Mesenchymal stem cell (in vitro differentiated cells and primary cell): ENCODE data around the gene TECPR2.
A peak's percentile ranks its signal among the peaks of the same experiment; 100 is the strongest.
"Not testable (repeated sequence)": the region's sequence is repeated elsewhere in the genome, so short reads cannot be mapped to it uniquely, and the experiment has no call there.

Experiments used
- DNase-seq: peaks from one replicate; pipeline ENCODE4 v3.0.0-alpha.2; 2013
- H2AFZ ChIP-seq: one replicate; pipeline ENCODE4 v1.6.1; 2013; ENCODE audit warnings: low read depth, mild to moderate bottlenecking, control low read depth, inconsistent platforms, low read length, moderate library complexity
- H2AK5ac ChIP-seq: 2 replicates; pipeline ENCODE4 v1.6.1; 2013; ENCODE audit warnings: low read length, moderate library complexity, mild to moderate bottlenecking, inconsistent platforms; ENCODE audit not compliant: severe bottlenecking
- H2BK120ac ChIP-seq: one replicate; pipeline ENCODE4 v1.6.1; 2013; ENCODE audit warnings: low read depth, mild to moderate bottlenecking, inconsistent platforms, low read length, moderate library complexity
- H2BK12ac ChIP-seq, 2 experiments: one replicate each; pipeline ENCODE4 v1.6.1; 2013; ENCODE audit warnings: inconsistent platforms in 2 of 2, low read length in 2 of 2, mild to moderate bottlenecking in 2 of 2, moderate library complexity in 2 of 2, control low read depth in 1 of 2
- H2BK15ac ChIP-seq: one replicate; pipeline ENCODE4 v1.6.1; 2013; ENCODE audit warnings: mild to moderate bottlenecking, low read depth, inconsistent platforms; ENCODE audit not compliant: poor library complexity, severe bottlenecking
- H2BK5ac ChIP-seq: 2 replicates; pipeline ENCODE4 v1.6.1; 2013; ENCODE audit warnings: low read depth, mild to moderate bottlenecking, low read length, control low read depth, inconsistent platforms; ENCODE audit not compliant: poor library complexity, severe bottlenecking
- H3K14ac ChIP-seq, 2 experiments: one replicate each; pipeline ENCODE4 v1.6.1; 2013; ENCODE audit warnings: inconsistent platforms in 2 of 2, low read length in 2 of 2, control low read depth in 1 of 2, mild to moderate bottlenecking in 1 of 2, moderate library complexity in 1 of 2
- H3K18ac ChIP-seq, 2 experiments: one replicate each; pipeline ENCODE4 v1.6.1; 2013; ENCODE audit warnings: inconsistent platforms in 2 of 2, low read length in 2 of 2, control low read depth in 1 of 2, low read depth in 1 of 2, mild to moderate bottlenecking in 1 of 2
- H3K23ac ChIP-seq, 2 experiments: one replicate each; pipeline ENCODE4 v1.6.1; 2013; ENCODE audit warnings: inconsistent platforms in 2 of 2, low read length in 2 of 2, mild to moderate bottlenecking in 2 of 2, moderate library complexity in 2 of 2, control low read depth in 1 of 2
- H3K27ac ChIP-seq: 2 replicates; pipeline ENCODE4 v1.5.1; 2013; ENCODE audit warnings: mild to moderate bottlenecking, moderate library complexity, low read length, control low read depth, inconsistent platforms; ENCODE audit not compliant: poor library complexity, severe bottlenecking
- H3K27me3 ChIP-seq, 2 experiments: 2 replicates each; pipeline versions ENCODE4 v1.6.1 to v1.7.0; 2013; ENCODE audit warnings: low read length in 2 of 2, mild to moderate bottlenecking in 2 of 2, moderate library complexity in 2 of 2, control low read depth in 1 of 2, inconsistent platforms in 1 of 2; ENCODE audit not compliant: control insufficient read depth in 1 of 2, insufficient read depth in 1 of 2
- H3K36me3 ChIP-seq, 2 experiments: 2 replicates each; pipeline versions ENCODE4 v1.6.1 to v1.7.0; 2013; ENCODE audit warnings: low read length in 2 of 2, control low read depth in 1 of 2, inconsistent platforms in 1 of 2, low read depth in 1 of 2, mild to moderate bottlenecking in 1 of 2; ENCODE audit not compliant: insufficient read depth in 2 of 2, control insufficient read depth in 1 of 2
- H3K4ac ChIP-seq, 2 experiments: one replicate each; pipeline ENCODE4 v1.6.1; 2013; ENCODE audit warnings: inconsistent platforms in 2 of 2, low read length in 2 of 2, mild to moderate bottlenecking in 2 of 2, moderate library complexity in 2 of 2, control low read depth in 1 of 2, low read depth in 1 of 2
- H3K4me1 ChIP-seq: 2 replicates; pipeline ENCODE4 v1.6.1; 2013; ENCODE audit warnings: low read depth, low read length, control low read depth; ENCODE audit not compliant: control insufficient read depth, insufficient read depth
- H3K4me2 ChIP-seq: 2 replicates; pipeline ENCODE4 v1.6.1; 2013; ENCODE audit warnings: low read length, mild to moderate bottlenecking, inconsistent platforms; ENCODE audit not compliant: poor library complexity, severe bottlenecking
- H3K4me3 ChIP-seq, 2 experiments: 2 replicates each; pipeline versions ENCODE4 v1.5.1 to v1.7.0; 2013; ENCODE audit warnings: low read length in 2 of 2, mild to moderate bottlenecking in 2 of 2, control low read depth in 1 of 2, low read depth in 1 of 2; ENCODE audit not compliant: insufficient read depth in 1 of 2
- H3K79me1 ChIP-seq: replicated peaks from 2 replicates; pipeline ENCODE4 v1.6.1; 2013; ENCODE audit warnings: mild to moderate bottlenecking, control low read depth, low read length, inconsistent platforms; ENCODE audit not compliant: poor library complexity, severe bottlenecking
- H3K9ac ChIP-seq: 2 replicates; pipeline ENCODE4 v1.7.0; 2013; ENCODE audit warnings: mild to moderate bottlenecking, low read length, moderate library complexity
- H3K9me3 ChIP-seq: 2 replicates; pipeline ENCODE4 v1.7.0; 2013; ENCODE audit warnings: mild to moderate bottlenecking, low read length; ENCODE audit not compliant: control insufficient read depth
- H4K8ac ChIP-seq: one replicate; pipeline ENCODE4 v1.6.1; 2013; ENCODE audit warnings: inconsistent platforms, mild to moderate bottlenecking, low read length, moderate library complexity
- H4K91ac ChIP-seq: one replicate; pipeline ENCODE4 v1.6.1; 2013; ENCODE audit warnings: mild to moderate bottlenecking, low read length, inconsistent platforms
- WGBS: methylation state at CpG from one replicate; pipeline ENCODE4 v1.1.7; 2013; ENCODE audit warnings: mixed read lengths; 5-methylcytosine and 5-hydroxymethylcytosine counted together

TECPR2 gene

DNA sequence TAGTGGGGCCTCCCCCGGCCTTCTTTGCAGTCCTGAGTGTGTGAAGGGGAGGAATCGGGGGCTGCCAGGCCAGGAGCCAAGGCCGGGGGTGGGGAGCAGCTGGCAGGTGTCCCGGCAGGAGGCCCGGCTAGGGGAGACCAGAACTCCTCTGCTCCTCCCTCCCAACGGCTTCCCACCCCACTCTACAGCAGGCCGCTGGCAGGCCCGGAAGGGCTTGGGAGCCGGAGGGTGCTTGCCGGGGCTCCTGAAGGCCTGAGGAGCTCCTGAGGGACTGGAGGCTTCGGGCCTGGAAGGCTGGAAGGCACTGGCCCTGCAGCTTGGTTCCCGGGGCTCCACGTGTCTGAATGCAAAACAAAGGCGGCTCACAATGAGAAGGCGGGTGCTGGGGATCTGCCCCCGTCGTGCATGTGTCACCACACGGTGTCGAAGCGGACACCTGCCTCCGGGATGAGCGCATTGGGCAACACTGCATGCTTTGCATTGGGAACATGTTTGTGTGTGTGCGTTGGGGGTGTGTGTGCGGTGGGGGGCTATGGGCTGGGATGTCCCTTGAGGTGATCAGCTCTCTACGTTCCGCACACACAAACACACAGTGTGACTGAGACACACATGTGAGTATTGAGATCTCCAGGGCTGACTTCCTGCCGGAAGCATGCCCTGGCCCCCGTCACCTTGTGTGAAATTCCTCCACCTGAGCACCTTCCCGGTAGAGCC, 177.7 kb downstream of the TECPR2 start:
- no peaks in the 10 kb centered on the region for H3K9me3 ChIP-seq
- DNase-seq = no peak
- no peaks in the 10 kb centered on the region for H3K79me1 ChIP-seq
- H3K4me3 ChIP-seq = no peak overlapping the region
- H3K4ac ChIP-seq = no peak overlapping the region
- H4K91ac ChIP-seq = no peak overlapping the region
- no peak overlapping the region for H2BK5ac ChIP-seq
- H3K18ac ChIP-seq = peak overlapping the region in 1 of 2 experiments; percentile 42
- H3K4me2 ChIP-seq = no peak overlapping the region
- H3K14ac ChIP-seq = no peak overlapping the region
- no peak overlapping the region for H2BK120ac ChIP-seq
- no peak overlapping the region for H2AFZ ChIP-seq
- no peaks in the 10 kb centered on the region for H3K36me3 ChIP-seq
- no peak overlapping the region for H2BK12ac ChIP-seq
- H3K23ac ChIP-seq = peak overlapping the region in 1 of 2 experiments; percentile 9
- no peak overlapping the region for H4K8ac ChIP-seq
- no peak overlapping the region for H3K27ac ChIP-seq
- no peak overlapping the region for H2AK5ac ChIP-seq
- no peak overlapping the region for H2BK15ac ChIP-seq
- H3K27me3 ChIP-seq = peaks cover 24 to 47% of the 10 kb centered on the region in 2 experiments
- H3K9ac ChIP-seq = no peak overlapping the region
- 80% methylated on average over 29 of the region's 29 CpGs for WGBS
- peaks cover 27% of the 10 kb centered on the region for H3K4me1 ChIP-seq

GRCh38 chr14:102541029-102541491, 178.3 kb downstream of the TECPR2 start:
- not testable (repeated sequence) for H3K36me3 ChIP-seq, H3K4me2 ChIP-seq, H4K8ac ChIP-seq, H3K27ac ChIP-seq, H3K79me1 ChIP-seq, H2AK5ac ChIP-seq, H3K4ac ChIP-seq, H3K23ac ChIP-seq, H3K9ac ChIP-seq, H3K4me3 ChIP-seq, H2BK5ac ChIP-seq, H3K9me3 ChIP-seq, H2AFZ ChIP-seq, H2BK12ac ChIP-seq, DNase-seq, H3K14ac ChIP-seq, H2BK15ac ChIP-seq, H4K91ac ChIP-seq, H3K18ac ChIP-seq, H2BK120ac ChIP-seq
- Histone ChIP-seq H3K4me1 (peaks cover 30% of the 10 kb centered on the region), H3K27me3 (peaks cover 30 to 53% of the 10 kb centered on the region in 2 experiments)
- 92% methylated on average over 11 of the region's 14 CpGs for WGBS

DNA sequence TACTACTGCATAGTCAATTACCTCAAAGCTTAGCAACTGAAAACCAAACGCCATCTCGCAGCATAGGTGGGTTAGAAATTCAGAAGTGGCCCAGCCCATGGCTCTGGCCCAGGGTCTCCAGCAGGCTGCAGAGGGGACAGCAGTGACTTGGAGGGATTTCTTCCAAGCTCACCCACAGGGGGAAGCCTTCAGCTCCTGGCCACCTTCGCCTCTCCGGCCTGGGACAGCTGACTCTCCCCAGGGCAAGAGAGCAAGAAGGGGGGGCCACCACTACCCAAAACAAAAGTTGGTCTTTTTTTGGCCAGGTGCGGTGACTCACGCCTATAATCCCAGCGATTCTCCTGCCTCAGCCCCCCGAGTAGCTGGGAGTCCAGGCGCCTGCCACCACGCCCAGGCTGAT, 179.0 kb downstream of the TECPR2 start:
- no peak overlapping the region for H4K91ac ChIP-seq
- no peak for DNase-seq
- H3K4me3 ChIP-seq = no peak overlapping the region
- no peak overlapping the region for H2BK12ac ChIP-seq
- no peak overlapping the region for H3K4me2 ChIP-seq
- H3K79me1 ChIP-seq = no peaks in the 10 kb centered on the region
- H3K27ac ChIP-seq = no peak overlapping the region
- H3K4ac ChIP-seq = no peak overlapping the region
- H3K9ac ChIP-seq = no peak overlapping the region
- H3K9me3 ChIP-seq = no peaks in the 10 kb centered on the region
- no peaks in the 10 kb centered on the region for H3K36me3 ChIP-seq
- H3K18ac ChIP-seq = no peak overlapping the region
- H4K8ac ChIP-seq = no peak overlapping the region
- no peak overlapping the region for H3K14ac ChIP-seq
- 90% methylated on average over 10 of the region's 10 CpGs for WGBS
- no peak overlapping the region for H2BK5ac ChIP-seq
- peaks cover 30% of the 10 kb centered on the region for H3K4me1 ChIP-seq
- H2AFZ ChIP-seq = no peak overlapping the region
- no peak overlapping the region for H2BK120ac ChIP-seq
- H2BK15ac ChIP-seq = no peak overlapping the region
- H3K27me3 ChIP-seq = peaks cover 31 to 55% of the 10 kb centered on the region in 2 experiments
- H2AK5ac ChIP-seq = no peak overlapping the region
- no peak overlapping the region for H3K23ac ChIP-seq

- Histone ChIP-seq H3K9ac (no peak overlapping the region), H2BK5ac (no peak overlapping the region), H2AFZ (no peak overlapping the region), H3K18ac (peak overlapping the region in 1 of 2 experiments; percentile 63), H3K4me3 (no peak overlapping the region), H2AK5ac (no peak overlapping the region), H3K4me1 (peaks cover 21% of the 10 kb centered on the region), H3K27me3 (peaks cover 31 to 60% of the 10 kb centered on the region in 2 experiments), H3K9me3 (no peaks in the 10 kb centered on the region), H2BK15ac (no peak overlapping the region), H2BK12ac (peak overlapping the region; percentile 35 to 76), H3K79me1 (no peaks in the 10 kb centered on the region), H3K4me2 (peak overlapping the region; percentile 27), H3K27ac (no peak overlapping the region), H4K8ac (peak overlapping the region; percentile 59), H3K36me3 (no peaks in the 10 kb centered on the region), H3K23ac (no peak overlapping the region), H3K14ac (no peak overlapping the region), H2BK120ac (peak overlapping the region; percentile 11), H4K91ac (no peak overlapping the region), H3K4ac (peak overlapping the region in 1 of 2 experiments; percentile 35)
- WGBS = 19% methylated on average over 34 of the region's 43 CpGs
- DNase-seq = no peak
Observed at GRCh38 chr14:102544046-102544746, 181.5 kb downstream of the TECPR2 start.
